Keratinocyte (primary cell): ENCODE results near the gene TDRD3.

ENCODE experiments used
- EZH2 ChIP-seq: IDR thresholded peaks from one replicate; pipeline ENCODE4 v1.6.1; 2012; ENCODE audit warnings: inconsistent platforms, mild to moderate bottlenecking, low read length, moderate library complexity
- TF ChIP-seq, protein P1 (sequence below), 3 experiments: IDR thresholded peaks in 1 of 3; conservative IDR thresholded peaks in 1 of 3; optimal IDR thresholded peaks in 1 of 3; 2 replicates in 2 of 3; 3 replicates in 1 of 3; pipeline versions ENCODE3 to v1.5.1; 2011; ENCODE audit warnings: low read length in 3 of 3, mild to moderate bottlenecking in 3 of 3, moderate library complexity in 2 of 3, control low read depth in 1 of 3, inconsistent platforms in 1 of 3; ENCODE audit not compliant: insufficient read depth in 2 of 3; ENCODE audit errors: extremely low read depth in 1 of 3

DNA sequence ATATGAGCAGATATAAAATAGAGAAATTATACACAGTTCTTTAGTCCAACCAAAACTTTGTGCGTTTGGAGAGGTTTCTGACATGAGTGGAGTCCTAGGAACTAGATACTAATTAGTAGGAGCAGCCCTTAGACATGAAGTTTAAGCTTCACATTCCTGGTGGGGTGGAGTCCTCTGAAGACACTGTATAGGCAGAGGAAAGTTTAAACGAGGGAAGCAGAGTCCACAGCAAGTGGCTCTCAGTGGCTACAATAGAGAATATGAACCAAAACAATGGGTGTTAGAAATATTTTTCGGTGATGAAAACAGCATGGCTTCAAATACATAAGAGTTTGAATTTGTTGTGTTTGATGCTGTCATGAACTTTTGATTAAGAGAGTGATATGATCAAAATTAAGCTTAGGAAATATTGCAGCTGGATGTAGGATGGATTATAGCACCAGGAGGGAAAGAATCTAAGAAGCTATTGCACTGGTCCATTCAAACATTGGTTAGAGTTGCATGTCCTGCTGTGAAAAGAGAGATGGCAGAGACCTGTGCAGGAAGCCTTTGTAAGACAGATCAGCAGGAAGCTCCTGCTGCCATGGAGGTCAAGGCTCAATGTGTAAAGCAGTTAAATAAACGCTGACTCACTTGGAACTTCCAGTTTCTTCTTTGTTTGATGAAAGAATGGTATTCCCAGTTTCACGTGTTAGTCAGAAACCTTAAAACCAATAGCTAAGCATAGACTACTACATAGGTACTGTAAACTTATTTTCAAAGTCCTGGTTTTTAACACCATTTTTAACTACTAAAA is 175.2 kb downstream of the TDRD3 start:
- TF ChIP-seq, protein P1, sequence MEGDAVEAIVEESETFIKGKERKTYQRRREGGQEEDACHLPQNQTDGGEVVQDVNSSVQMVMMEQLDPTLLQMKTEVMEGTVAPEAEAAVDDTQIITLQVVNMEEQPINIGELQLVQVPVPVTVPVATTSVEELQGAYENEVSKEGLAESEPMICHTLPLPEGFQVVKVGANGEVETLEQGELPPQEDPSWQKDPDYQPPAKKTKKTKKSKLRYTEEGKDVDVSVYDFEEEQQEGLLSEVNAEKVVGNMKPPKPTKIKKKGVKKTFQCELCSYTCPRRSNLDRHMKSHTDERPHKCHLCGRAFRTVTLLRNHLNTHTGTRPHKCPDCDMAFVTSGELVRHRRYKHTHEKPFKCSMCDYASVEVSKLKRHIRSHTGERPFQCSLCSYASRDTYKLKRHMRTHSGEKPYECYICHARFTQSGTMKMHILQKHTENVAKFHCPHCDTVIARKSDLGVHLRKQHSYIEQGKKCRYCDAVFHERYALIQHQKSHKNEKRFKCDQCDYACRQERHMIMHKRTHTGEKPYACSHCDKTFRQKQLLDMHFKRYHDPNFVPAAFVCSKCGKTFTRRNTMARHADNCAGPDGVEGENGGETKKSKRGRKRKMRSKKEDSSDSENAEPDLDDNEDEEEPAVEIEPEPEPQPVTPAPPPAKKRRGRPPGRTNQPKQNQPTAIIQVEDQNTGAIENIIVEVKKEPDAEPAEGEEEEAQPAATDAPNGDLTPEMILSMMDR (optimal IDR thresholded peaks at IDR 0.05 in 1 of 3, IDR thresholded peaks at IDR 0.05 in 1 of 3, conservative IDR thresholded peaks at IDR 0.05 in 1 of 3; ENCODE audit: extremely low read depth in 1 of 3, insufficient read depth in 2 of 3, low read length in 3 of 3): no peak
- no peak for TF ChIP-seq EZH2
